Liver (tissue), 9 donors: ENCODE results near the gene GSTT4. TPM values are rescaled to one million over a fixed set of nuclear protein-coding genes. Genes with fewer than 3 reads are reported as not detected.

Experiments used
- DNase-seq: peaks from one replicate; pipeline ENCODE4 v3.0.0-alpha.2; 2017; ENCODE audit warnings: low spot score
- H3K27ac ChIP-seq, 2 donors: one replicate each; pipeline ENCODE4 v1.7.0; 2013; ENCODE audit warnings: inconsistent platforms in 2 of 2, low read length in 2 of 2, control low read depth in 1 of 2, low read depth in 1 of 2, mild to moderate bottlenecking in 1 of 2
- H3K27me3 ChIP-seq, 4 donors: one replicate each; pipeline versions ENCODE4 v1.6.1 to v1.7.0; 2013; ENCODE audit warnings: low read length in 3 of 4, inconsistent platforms in 1 of 4, mild to moderate bottlenecking in 1 of 4, moderate library complexity in 1 of 4; ENCODE audit not compliant: control insufficient read depth in 4 of 4, insufficient read depth in 4 of 4
- H3K36me3 ChIP-seq, 4 donors: one replicate each; pipeline versions ENCODE4 v1.6.1 to v1.7.0; 2013; ENCODE audit warnings: low read length in 3 of 4, mild to moderate bottlenecking in 3 of 4, low read depth in 1 of 4, moderate library complexity in 1 of 4; ENCODE audit not compliant: control insufficient read depth in 4 of 4, insufficient read depth in 3 of 4
- H3K4me1 ChIP-seq, 4 donors: one replicate each; pipeline versions ENCODE4 v1.6.1 to v1.7.0; 2013; ENCODE audit warnings: low read length in 3 of 4, mild to moderate bottlenecking in 3 of 4, moderate library complexity in 1 of 4; ENCODE audit not compliant: control insufficient read depth in 4 of 4, insufficient read depth in 4 of 4
- H3K4me3 ChIP-seq, 3 donors: one replicate each; pipeline versions ENCODE4 v1.6.1 to v1.7.0; 2013; ENCODE audit warnings: low read length in 3 of 3, control low read depth in 1 of 3, low read depth in 1 of 3, mild to moderate bottlenecking in 1 of 3
- H3K9ac ChIP-seq, 2 donors: one replicate each; pipeline ENCODE4 v1.7.0; 2013; ENCODE audit warnings: low read length in 2 of 2, mild to moderate bottlenecking in 2 of 2, moderate library complexity in 2 of 2, control low read depth in 1 of 2, low read depth in 1 of 2
- H3K9me3 ChIP-seq, 4 donors: one replicate each; pipeline versions ENCODE4 v1.6.1 to v1.7.0; 2013; ENCODE audit warnings: low read length in 3 of 4; ENCODE audit not compliant: control insufficient read depth in 4 of 4
- ATF3 ChIP-seq: IDR thresholded peaks from 2 replicates; pipeline ENCODE4 v1.6.1; 2016; ENCODE audit warnings: antibody characterized with exemption
- CTCF ChIP-seq: fragments of 150-350 bp; IDR thresholded peaks from 2 replicates; pipeline ENCODE4 v1.5.1; 2017; ENCODE audit warnings: improper control_type of control experiment, low read depth, low read length; ENCODE audit not compliant: missing input control
- EGR1 ChIP-seq, 2 donors: IDR thresholded peaks; 2 replicates each; pipeline ENCODE4 v1.6.1; 2016 to 2018; ENCODE audit warnings: antibody characterized with exemption in 2 of 2, low read depth in 2 of 2
- FOXA1 ChIP-seq: IDR thresholded peaks from 2 replicates; pipeline ENCODE4 v1.6.1; 2016; ENCODE audit warnings: antibody characterized with exemption
- FOXA2 ChIP-seq: IDR thresholded peaks from 2 replicates; pipeline ENCODE4 v1.6.1; 2016; ENCODE audit warnings: antibody characterized with exemption
- GABPA ChIP-seq, 2 donors: IDR thresholded peaks in 1 of 2; conservative IDR thresholded peaks in 1 of 2; 2 replicates each; pipeline ENCODE4 v1.6.1; 2016; ENCODE audit warnings: antibody characterized with exemption in 2 of 2, mild to moderate bottlenecking in 1 of 2, moderate library complexity in 1 of 2
- HNF4A ChIP-seq, 2 donors: conservative IDR thresholded peaks; 2 replicates each; pipeline ENCODE4 v1.6.1; 2016; ENCODE audit warnings: antibody characterized with exemption in 2 of 2, mild to moderate bottlenecking in 2 of 2
- HNF4G ChIP-seq: IDR thresholded peaks from 2 replicates; pipeline ENCODE4 v1.6.1; 2016; ENCODE audit warnings: antibody characterized with exemption
- JUND ChIP-seq, 2 donors: IDR thresholded peaks; 2 replicates each; pipeline ENCODE4 v1.6.1; 2016; ENCODE audit warnings: antibody characterized with exemption in 2 of 2
- MAX ChIP-seq: IDR thresholded peaks from 2 replicates; pipeline ENCODE4 v1.6.1; 2016; ENCODE audit warnings: antibody characterized with exemption
- NR2F2 ChIP-seq: IDR thresholded peaks from 2 replicates; pipeline ENCODE4 v1.6.1; 2016; ENCODE audit warnings: antibody characterized with exemption
- RAD21 ChIP-seq, 2 donors: IDR thresholded peaks; 2 replicates each; pipeline ENCODE4 v1.6.1; 2016; ENCODE audit warnings: antibody characterized with exemption in 2 of 2, mild to moderate bottlenecking in 2 of 2
- REST ChIP-seq: IDR thresholded peaks from 2 replicates; pipeline ENCODE4 v1.6.1; 2016; ENCODE audit warnings: antibody characterized with exemption, mild to moderate bottlenecking
- RXRA ChIP-seq, 2 donors: IDR thresholded peaks; 2 replicates each; pipeline ENCODE4 v1.6.1; 2017 to 2018; ENCODE audit warnings: antibody characterized with exemption in 2 of 2, mild to moderate bottlenecking in 1 of 2
- SP1 ChIP-seq: IDR thresholded peaks from 2 replicates; pipeline ENCODE4 v1.6.1; 2018; ENCODE audit warnings: antibody characterized with exemption, mild to moderate bottlenecking
- TAF1 ChIP-seq: conservative IDR thresholded peaks from 2 replicates; pipeline ENCODE4 v1.6.1; 2016; ENCODE audit warnings: antibody characterized with exemption, mild to moderate bottlenecking
- YY1 ChIP-seq: IDR thresholded peaks from 2 replicates; pipeline ENCODE4 v1.6.1; 2016; ENCODE audit warnings: antibody characterized with exemption, mild to moderate bottlenecking
- ZBTB33 ChIP-seq: IDR thresholded peaks from 2 replicates; pipeline ENCODE4 v1.6.1; 2016; ENCODE audit warnings: antibody characterized with exemption
- WGBS: extraction: QIAGEN DNeasy Blood & Tissue Kit; methylation state at CpG from one replicate; pipeline ENCODE4 v1.1.7; 2013; 5-methylcytosine and 5-hydroxymethylcytosine counted together
- polyA plus RNA-seq, 2 donors: library from polyadenylated mRNA; stranded (reverse) in 1 of 2; unstranded in 1 of 2; fragments of 200-250 nt in 1 of 2; fragments of >200 nt in 1 of 2; fragmentation: Nextera tagmentation in 1 of 2; extraction: Ambion mirVana in 1 of 2; gene quantifications; one replicate each; pipeline versions ENCODE4 v1.2.1 to v1.2.3, GENCODE V29; 2013 to 2015
- total RNA-seq, 2 donors: library from RNA; depleted of rRNA; stranded (reverse); fragments of >200 nt; gene quantifications; one replicate each; pipeline ENCODE4 v1.2.3, GENCODE V29; 2014
- donor health status: healthy.
- donor health status: healthy.
- donor health status: healthy.
- donor health status: healthy.
- donor health status: healthy.

GSTT4 gene
- total and polyA plus RNA-seq, 4 donors: not detected

GRCh38 chr22:24033731-24034130 lies 28.5 kb upstream of the GSTT4 start:
- TF ChIP-seq SP1 (no peak), ATF3 (no peak), REST (no peak), RXRA (IDR thresholded peaks at IDR 0.05) (no peak), YY1 (no peak), TAF1 (no peak), FOXA1 (no peak), EGR1 (IDR thresholded peaks at IDR 0.05; ENCODE audit: low read depth in 2 of 2) (no peak), ZBTB33 (no peak), CTCF (no peak), MAX (no peak), NR2F2 (no peak), RAD21 (IDR thresholded peaks at IDR 0.05) (no peak), HNF4A (conservative IDR thresholded peaks at IDR 0.05) (no peak), JUND (IDR thresholded peaks at IDR 0.05) (no peak), GABPA (IDR thresholded peaks at IDR 0.05 in 1 of 2, conservative IDR thresholded peaks at IDR 0.05 in 1 of 2) (no peak), FOXA2 (no peak), HNF4G (no peak)
- Histone ChIP-seq H3K27me3 (no peaks in the 10 kb centered on the region), H3K36me3 (peaks cover 2 to 7% (median 5%) of the 10 kb centered on the region in 4 donors), H3K27ac (no peak overlapping the region), H3K4me3 (no peak overlapping the region), H3K4me1 (no peaks in the 10 kb centered on the region), H3K9me3 (no peaks in the 10 kb centered on the region), H3K9ac (no peak overlapping the region)
- DNase-seq: no peak
- 93% methylated on average over 4 of the region's 4 CpGs for WGBS
